ENCODE measurements around the gene PGAP2. TPM values are rescaled to one million over a fixed set of nuclear protein-coding genes. Genes with fewer than 3 reads are reported as not detected.

PGAP2 gene
- total and polyA plus RNA-seq, 8 donors, result 13.5 to 32.9 (median 18.8) TPM

DNA sequence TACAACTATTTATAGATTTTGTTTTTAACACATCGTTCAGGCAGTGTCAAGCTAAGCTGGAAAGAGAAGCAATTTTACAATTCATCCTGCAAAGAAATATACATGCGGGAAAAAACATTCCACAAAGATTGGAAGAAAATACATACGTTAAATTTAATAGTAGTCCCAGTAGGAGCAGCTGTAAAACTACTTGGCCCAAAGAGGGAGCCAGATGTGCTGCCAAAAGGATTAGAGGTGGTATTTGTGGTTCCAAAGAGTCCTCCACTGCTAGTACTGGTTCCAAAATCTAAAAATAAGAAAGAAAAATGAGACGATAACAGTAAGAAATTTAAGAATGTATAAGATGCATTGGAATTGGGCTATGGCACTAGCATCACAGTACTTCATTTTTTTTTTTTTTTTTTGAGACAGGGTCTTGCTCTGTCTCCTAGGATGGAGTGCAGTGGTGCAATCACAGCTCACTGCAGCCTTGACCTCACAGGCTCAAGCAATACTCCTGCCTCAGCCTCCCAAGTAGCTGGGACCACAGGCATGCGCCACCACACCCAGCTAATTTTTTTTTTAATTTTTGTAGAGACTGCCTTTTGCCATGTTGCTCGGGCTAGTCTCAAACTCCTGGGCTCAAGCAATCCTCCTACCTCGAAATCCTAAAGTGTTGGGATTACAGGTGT lies 32.5 kb upstream of the PGAP2 start:
- FAIRE-seq (no peak), DNase-seq (no peak), ATAC-seq (no peak)
- Histone ChIP-seq H3K27me3 (no peaks in the 10 kb centered on the region), H3K4me1 (no peaks in the 10 kb centered on the region), H3K27ac (no peak overlapping the region), H3K36me3 (peaks cover 0 to 67% (median 6%) of the 10 kb centered on the region in 3 donors), H3K4me3 (no peak overlapping the region), H3K9me3 (no peaks in the 10 kb centered on the region)
- 87 to 91% methylated on average over 7 of the region's 7 CpGs for WGBS, 2 donors
- TF ChIP-seq, protein P1, sequence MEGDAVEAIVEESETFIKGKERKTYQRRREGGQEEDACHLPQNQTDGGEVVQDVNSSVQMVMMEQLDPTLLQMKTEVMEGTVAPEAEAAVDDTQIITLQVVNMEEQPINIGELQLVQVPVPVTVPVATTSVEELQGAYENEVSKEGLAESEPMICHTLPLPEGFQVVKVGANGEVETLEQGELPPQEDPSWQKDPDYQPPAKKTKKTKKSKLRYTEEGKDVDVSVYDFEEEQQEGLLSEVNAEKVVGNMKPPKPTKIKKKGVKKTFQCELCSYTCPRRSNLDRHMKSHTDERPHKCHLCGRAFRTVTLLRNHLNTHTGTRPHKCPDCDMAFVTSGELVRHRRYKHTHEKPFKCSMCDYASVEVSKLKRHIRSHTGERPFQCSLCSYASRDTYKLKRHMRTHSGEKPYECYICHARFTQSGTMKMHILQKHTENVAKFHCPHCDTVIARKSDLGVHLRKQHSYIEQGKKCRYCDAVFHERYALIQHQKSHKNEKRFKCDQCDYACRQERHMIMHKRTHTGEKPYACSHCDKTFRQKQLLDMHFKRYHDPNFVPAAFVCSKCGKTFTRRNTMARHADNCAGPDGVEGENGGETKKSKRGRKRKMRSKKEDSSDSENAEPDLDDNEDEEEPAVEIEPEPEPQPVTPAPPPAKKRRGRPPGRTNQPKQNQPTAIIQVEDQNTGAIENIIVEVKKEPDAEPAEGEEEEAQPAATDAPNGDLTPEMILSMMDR (IDR thresholded peaks at IDR 0.05), result no peak
- intact Hi-C loops (cut with DNase I), result no loop called here

DNA sequence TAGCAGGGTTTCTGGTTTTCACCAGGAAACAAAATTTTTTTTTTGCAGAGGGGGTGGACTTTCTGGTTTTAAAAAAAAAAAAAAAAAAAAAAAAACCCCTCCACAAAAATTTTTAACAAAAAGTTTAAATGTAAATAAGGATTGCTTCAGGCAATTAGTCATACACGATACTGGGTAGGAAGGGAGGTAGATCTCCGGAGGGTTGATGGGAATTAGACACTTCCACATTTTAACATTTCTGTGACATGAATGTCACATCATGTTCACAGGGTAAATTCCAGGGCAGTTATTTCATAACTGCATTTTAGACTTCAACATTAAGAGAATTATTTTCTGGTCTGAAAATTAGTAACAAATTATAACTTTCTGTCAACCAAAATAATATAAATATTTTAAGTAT lies 26.9 kb upstream of the PGAP2 start:
- H3K4me3 ChIP-seq, result no peak overlapping the region
- DNase-seq (no peak), FAIRE-seq (no peak), ATAC-seq (peak in 3 of 4 donors; percentile 30 to 51 (median 40))
- H3K9me3 ChIP-seq, result no peaks in the 10 kb centered on the region
- H3K27ac ChIP-seq, result peak overlapping the region in 2 of 4 donors; percentile 9 to 31
- TF ChIP-seq, protein P1 (IDR thresholded peaks at IDR 0.05), result no peak
- WGBS, 2 donors, result 25% methylated on average over 2 of the region's 2 CpGs
- intact Hi-C loops (cut with DNase I), result loop anchor here in 1 of 3 donors (10.0 kb wide), 1 partner anchor 57 kb away; no protein-coding TSS in a partner anchor
- H3K27me3 ChIP-seq, result no peaks in the 10 kb centered on the region
- H3K36me3 ChIP-seq, result peaks cover 0 to 32% (median 4%) of the 10 kb centered on the region in 3 donors
- peaks cover 0 to 12% (median 10%) of the 10 kb centered on the region in 3 donors for H3K4me1 ChIP-seq

DNA sequence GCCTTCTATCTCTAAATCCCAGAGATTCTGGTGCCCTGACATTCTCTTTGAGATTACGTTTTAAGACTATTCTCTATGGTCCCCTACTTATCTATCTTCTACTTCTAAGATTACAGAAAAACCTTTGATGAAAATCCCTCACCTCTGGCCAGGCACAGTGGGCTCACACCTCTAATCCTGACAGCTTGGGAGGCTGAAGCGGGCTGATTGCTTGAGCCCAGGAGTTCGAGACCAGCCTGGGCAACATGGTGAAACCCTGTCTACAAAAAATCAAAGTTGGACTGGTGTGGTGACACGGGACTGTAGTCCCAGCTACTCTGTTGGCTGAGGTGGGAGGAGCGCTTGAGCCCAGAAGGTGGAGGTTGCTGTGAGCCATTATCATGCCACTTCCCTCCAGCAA lies 25.4 kb upstream of the PGAP2 start:
- intact Hi-C loops (cut with DNase I), result loop anchor here in 1 of 3 donors (10.0 kb wide), 1 partner anchor 58 kb away; no protein-coding TSS in a partner anchor
- no peaks in the 10 kb centered on the region for H3K9me3 ChIP-seq

DNA sequence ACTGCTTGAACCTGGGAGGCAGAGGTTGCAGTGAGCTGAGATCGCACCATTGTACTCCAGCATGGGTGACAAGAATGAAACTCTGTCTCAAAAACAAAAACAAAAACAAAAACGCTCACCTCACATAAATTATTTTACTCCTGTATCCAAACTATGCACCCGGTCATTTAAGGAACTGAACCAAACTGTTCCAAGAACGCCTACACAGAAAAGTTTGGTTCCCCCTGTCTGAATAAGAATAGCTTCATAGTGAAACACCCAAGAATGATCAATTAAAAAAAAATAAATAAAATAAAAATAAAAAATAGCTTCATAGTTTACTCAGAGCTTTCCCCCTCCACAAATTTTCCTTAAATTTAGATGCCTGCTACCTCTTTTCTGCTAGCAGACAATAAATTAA lies 24.7 kb upstream of the PGAP2 start:
- H3K4me3 ChIP-seq, result no peak overlapping the region
- H3K36me3 ChIP-seq, result peaks cover 0 to 11% (median 4%) of the 10 kb centered on the region in 3 donors
- DNase-seq (no peak), ATAC-seq (no peak), FAIRE-seq (peak; percentile 72)
- intact Hi-C loops (cut with DNase I), result loop anchor here in 1 of 3 donors (10.0 kb wide), 1 partner anchor 59 kb away; no protein-coding TSS in a partner anchor
- TF ChIP-seq, protein P1 (IDR thresholded peaks at IDR 0.05), result no peak
- no peak overlapping the region for H3K27ac ChIP-seq
- H3K27me3 ChIP-seq, result no peaks in the 10 kb centered on the region
- peaks cover 0 to 12% (median 10%) of the 10 kb centered on the region in 3 donors for H3K4me1 ChIP-seq
- no peaks in the 10 kb centered on the region for H3K9me3 ChIP-seq
- WGBS, 2 donors, result 90 to 92% methylated on average over 4 of the region's 4 CpGs

More for the DNA sequence above, 25.4 kb upstream of the PGAP2 start:
- Histone ChIP-seq H3K27me3 (no peaks in the 10 kb centered on the region), H3K4me1 (peaks cover 0 to 12% (median 10%) of the 10 kb centered on the region in 3 donors), H3K4me3 (no peak overlapping the region), H3K27ac (no peak overlapping the region), H3K36me3 (peaks cover 0 to 18% (median 4%) of the 10 kb centered on the region in 3 donors)
- FAIRE-seq (no peak), ATAC-seq (no peak), DNase-seq (no peak)
- 86 to 87% methylated on average over 5 of the region's 5 CpGs for WGBS, 2 donors
- TF ChIP-seq, protein P1 (IDR thresholded peaks at IDR 0.05), result no peak

Data from pancreas (tissue), 10 donors.